H1 (cell line): ENCODE data around the gene MORN4. TPM values are rescaled to one million over a fixed set of nuclear protein-coding genes. Genes with fewer than 3 reads are reported as not detected.

Source experiments
- CTCF ChIA-PET: fragments of 300-600 bp; sonication (Branson Sonifier 250); formaldehyde crosslinking; loops from one replicate; lab custom pipeline; 2021; ENCODE audit not compliant: partially characterized antibody; lab: Charles Lee
- POLR2A ChIA-PET: fragments of 300-600 bp; sonication (Branson Sonifier 250); formaldehyde crosslinking; loops from one replicate; lab custom pipeline; 2021; ENCODE audit warnings: inconsistent platforms; ENCODE audit not compliant: partially characterized antibody; lab: Charles Lee
- DNase-seq, 2 experiments: peaks; one replicate each; pipeline versions ENCODE4 v3.0.0 to v3.0.0-alpha.2; 2010 to 2022; ENCODE audit warnings: low spot score in 2 of 2, low read depth in 1 of 2, mixed read lengths in 1 of 2
- FAIRE-seq: peaks from 2 replicates; lab custom pipeline; 2011; peaks lifted over from hg19 to GRCh38; lab: Jason Lieb, UNC
- H2AFZ ChIP-seq: 2 replicates; pipeline ENCODE4 v1.8.1; 2012; ENCODE audit warnings: low read length, inconsistent platforms
- H2AK5ac ChIP-seq: 2 replicates; pipeline ENCODE4 v1.6.1; 2013; ENCODE audit warnings: low read depth, low read length
- H2BK120ac ChIP-seq: replicated peaks from 2 replicates; pipeline ENCODE3; 2013; ENCODE audit warnings: low read depth, low read length, inconsistent platforms
- H2BK12ac ChIP-seq: 2 replicates; pipeline ENCODE4 v1.6.1; 2013; ENCODE audit warnings: low read depth, low read length
- H2BK15ac ChIP-seq: 2 replicates; pipeline ENCODE4 v1.6.1; 2013; ENCODE audit warnings: low read length
- H2BK20ac ChIP-seq: 2 replicates; pipeline ENCODE4 v1.6.1; 2013; ENCODE audit warnings: low read length
- H2BK5ac ChIP-seq: 2 replicates; pipeline ENCODE4 v1.6.1; 2013; ENCODE audit warnings: low read depth, low read length
- H3K14ac ChIP-seq: 2 replicates; pipeline ENCODE4 v1.6.1; 2013; ENCODE audit warnings: inconsistent platforms; ENCODE audit not compliant: insufficient read length
- H3K18ac ChIP-seq: 2 replicates; pipeline ENCODE4 v1.6.1; 2013; ENCODE audit warnings: low read length; ENCODE audit errors: extremely low read depth
- H3K23ac ChIP-seq: 2 replicates; pipeline ENCODE4 v1.6.1; 2013; ENCODE audit warnings: inconsistent platforms; ENCODE audit not compliant: insufficient read length
- H3K23me2 ChIP-seq: 2 replicates; pipeline ENCODE4 v1.6.1; 2013; ENCODE audit warnings: low read depth, low read length
- H3K27ac ChIP-seq: 2 replicates; pipeline ENCODE4 v1.6.1; 2011; ENCODE audit warnings: low read depth, low read length, inconsistent platforms
- H3K27me3 ChIP-seq, 4 experiments: replicated peaks in 1 of 4; 1 replicate in 1 of 4; 2 replicates in 3 of 4; pipeline versions ENCODE4 v1.6.1 to v1.8.1; 2011 to 2013; ENCODE audit warnings: low read length in 3 of 4, mild to moderate bottlenecking in 3 of 4, inconsistent platforms in 2 of 4, mixed read lengths in 2 of 4, moderate library complexity in 1 of 4; ENCODE audit not compliant: control insufficient read depth in 3 of 4, insufficient read depth in 3 of 4; ENCODE audit errors: extremely low read depth in 1 of 4
- H3K36me3 ChIP-seq, 4 experiments: 2 replicates each; pipeline versions ENCODE4 v1.6.1 to v1.8.1; 2011 to 2013; ENCODE audit warnings: mild to moderate bottlenecking in 4 of 4, low read length in 3 of 4, moderate library complexity in 2 of 4, control low read depth in 1 of 4, inconsistent platforms in 1 of 4; ENCODE audit not compliant: insufficient read depth in 4 of 4, control insufficient read depth in 2 of 4
- H3K4ac ChIP-seq: replicated peaks from 2 replicates; pipeline ENCODE3; 2013; ENCODE audit warnings: low read length, low read depth, mixed read lengths, inconsistent platforms; ENCODE audit not compliant: insufficient read length
- H3K4me1 ChIP-seq, 4 experiments: replicated peaks in 1 of 4; 1 replicate in 1 of 4; 2 replicates in 3 of 4; pipeline versions ENCODE4 v1.6.1 to v1.8.1; 2011 to 2013; ENCODE audit warnings: low read length in 3 of 4, inconsistent platforms in 2 of 4, mixed read lengths in 1 of 4; ENCODE audit not compliant: insufficient read depth in 4 of 4, control insufficient read depth in 3 of 4
- H3K4me2 ChIP-seq, 2 experiments: 2 replicates each; pipeline versions ENCODE4 v1.6.1 to v1.8.1; 2011 to 2013; ENCODE audit warnings: low read depth in 2 of 2, low read length in 2 of 2, control low read depth in 1 of 2, inconsistent platforms in 1 of 2, mild to moderate bottlenecking in 1 of 2; ENCODE audit not compliant: insufficient read depth in 1 of 2
- H3K4me3 ChIP-seq, 4 experiments: fragments of 200-600, 300-600 bp in 1 of 4; sonication (generic), shearing (Covaris generic), sonication (Bioruptor Twin) in 1 of 4; 2 replicates each; pipeline versions ENCODE4 v1.5.1 to v1.8.1; 2011 to 2016; ENCODE audit warnings: low read length in 4 of 4, low read depth in 3 of 4, control low read depth in 2 of 4, inconsistent platforms in 2 of 4, mild to moderate bottlenecking in 2 of 4, mixed read lengths in 1 of 4, moderate library complexity in 1 of 4; ENCODE audit not compliant: insufficient read depth in 2 of 4; ENCODE audit errors: extremely low read depth in 1 of 4
- H3K56ac ChIP-seq: replicated peaks from 2 replicates; pipeline ENCODE3; 2013; ENCODE audit warnings: low read depth, mild to moderate bottlenecking, mixed read lengths, low read length, inconsistent platforms; ENCODE audit not compliant: insufficient read length
- H3K79me1 ChIP-seq: 2 replicates; pipeline ENCODE4 v1.6.1; 2013; ENCODE audit warnings: low read depth, low read length, control low read depth
- H3K79me2 ChIP-seq, 2 experiments: 2 replicates each; pipeline versions ENCODE4 v1.6.1 to v1.8.1; 2012 to 2013; ENCODE audit warnings: low read length in 2 of 2, mild to moderate bottlenecking in 2 of 2, inconsistent platforms in 1 of 2; ENCODE audit not compliant: insufficient read depth in 2 of 2, control insufficient read depth in 1 of 2
- H3K9ac ChIP-seq, 4 experiments: replicated peaks in 1 of 4; 1 replicate in 1 of 4; 2 replicates in 3 of 4; pipeline versions ENCODE4 v1.6.1 to v1.8.1; 2011 to 2013; ENCODE audit warnings: low read depth in 3 of 4, low read length in 3 of 4, control low read depth in 2 of 4, mild to moderate bottlenecking in 2 of 4, moderate library complexity in 2 of 4, inconsistent platforms in 1 of 4; ENCODE audit errors: extremely low read depth in 1 of 4
- H3K9me3 ChIP-seq, 2 experiments: 2 replicates each; pipeline versions ENCODE4 v1.6.1 to v1.8.1; 2012 to 2013; ENCODE audit warnings: mild to moderate bottlenecking in 2 of 2, moderate library complexity in 2 of 2, control low read depth in 1 of 2, inconsistent platforms in 1 of 2, low read depth in 1 of 2, low read length in 1 of 2, mixed read lengths in 1 of 2; ENCODE audit not compliant: insufficient read depth in 2 of 2
- H4K20me1 ChIP-seq, 2 experiments: replicated peaks in 1 of 2; 2 replicates each; pipeline versions ENCODE3 to v1.8.1; 2011 to 2013; ENCODE audit warnings: inconsistent platforms in 2 of 2, low read length in 2 of 2, mild to moderate bottlenecking in 1 of 2; ENCODE audit not compliant: insufficient read depth in 2 of 2, control insufficient read depth in 1 of 2
- H4K5ac ChIP-seq: 2 replicates; pipeline ENCODE4 v1.6.1; 2013; ENCODE audit warnings: low read length, low read depth, mixed read lengths, inconsistent platforms; ENCODE audit not compliant: insufficient read length
- H4K8ac ChIP-seq: 2 replicates; pipeline ENCODE4 v1.8.0; 2013; ENCODE audit warnings: mild to moderate bottlenecking, moderate library complexity, low read length, inconsistent platforms; ENCODE audit not compliant: insufficient read depth; ENCODE audit errors: extremely low read depth
- H4K91ac ChIP-seq: replicated peaks from 2 replicates; pipeline ENCODE3; 2013; ENCODE audit warnings: low read length, mixed read lengths, inconsistent platforms; ENCODE audit not compliant: insufficient read length
- RAD21 ChIP-seq, 2 experiments: IDR thresholded peaks in 1 of 2; conservative IDR thresholded peaks in 1 of 2; 2 replicates each; pipeline ENCODE4 v1.6.1; 2011; ENCODE audit warnings: low read depth in 2 of 2, low read length in 2 of 2, improper control_type of control experiment in 1 of 2, inconsistent platforms in 1 of 2, mild to moderate bottlenecking in 1 of 2, moderate library complexity in 1 of 2
- SP4 ChIP-seq: IDR thresholded peaks from 2 replicates; pipeline ENCODE4 v1.6.1; 2012; ENCODE audit warnings: low read length, inconsistent platforms
- SUZ12 ChIP-seq: fragments of 200-600 bp; sonication (generic); IDR thresholded peaks from 2 replicates; pipeline ENCODE4 v1.6.1; 2012; ENCODE audit warnings: mild to moderate bottlenecking, inconsistent platforms, low read length, moderate library complexity, mixed read lengths
- WGBS, 2 experiments: shearing (Covaris generic) in 1 of 2; methylation state at CpG; one replicate each; pipeline versions ENCODE4 v1.1.6 to v1.1.7; 2013 to 2015; ENCODE audit warnings: low lambda C conversion rate in 2 of 2, mixed read lengths in 2 of 2, inconsistent platforms in 1 of 2, low coverage in 1 of 2, missing lambda C conversion rate in 1 of 2; ENCODE audit not compliant: insufficient replicate concordance in 2 of 2, insufficient coverage in 1 of 2, insufficient read length in 1 of 2; ENCODE audit errors: extremely low coverage in 1 of 2, missing lambda C conversion rate in 1 of 2; 5-methylcytosine and 5-hydroxymethylcytosine counted together
- polyA plus RNA-seq, 7 experiments: library from polyadenylated mRNA; depleted of rRNA in 3 of 7; stranded (reverse) in 5 of 7; unstranded in 2 of 7; fragments of >200 nt in 5 of 7; fragments of 200-250 nt in 2 of 7; gene quantifications; 1 replicate in 5 of 7; 2 replicates in 1 of 7; 4 replicates in 1 of 7; pipeline versions ENCODE4 v1.2.1 to v1.2.3, GENCODE V29; 2011 to 2013; ENCODE audit warnings: missing spikeins in 2 of 7, mixed read lengths in 2 of 7
- total RNA-seq: library from RNA; stranded (reverse); fragmentation: NEBNext Ultra II Directional; extraction: Animal tissue kit (Norgen Biotek cat#: 25700); gene quantifications from 2 replicates; pipeline ENCODE4 v1.2.1, GENCODE V29; 2021

Gene MORN4
- total and polyA plus RNA-seq, 2 of the 8 experiments (the other 6 are each of a cell fraction or from before 2014, with no cell fraction given): 13.6 to 22.0 TPM

GRCh38 chr10:97682042-97682441, 48.7 kb upstream of the MORN4 start:
- no peak overlapping the region for H3K14ac ChIP-seq
- WGBS, 2 experiments: 95% methylated on average over 4 of the region's 4 CpGs; no CpG with 5 or more reads in 1 of the 2 experiments
- H3K23ac ChIP-seq: no peak overlapping the region
- H2BK20ac ChIP-seq: no peak overlapping the region
- no peaks in the 10 kb centered on the region for H3K27me3 ChIP-seq
- H3K56ac ChIP-seq: no peak overlapping the region
- H4K8ac ChIP-seq: no peak overlapping the region
- H2BK120ac ChIP-seq: no peak overlapping the region
- no peaks in the 10 kb centered on the region for H3K9me3 ChIP-seq
- FAIRE-seq (no peak), DNase-seq (no peak)
- no peak overlapping the region for H2AFZ ChIP-seq
- no peak overlapping the region for H3K4ac ChIP-seq
- no peak overlapping the region for H2BK15ac ChIP-seq
- H3K36me3 ChIP-seq: peaks cover 0 to 5% (median 3%) of the 10 kb centered on the region in 4 experiments; a peak in 4 of 8 replicates
- H3K9ac ChIP-seq: no peak overlapping the region
- CTCF ChIA-PET: interaction anchor here (0.6 to 4.0 kb wide), 6 partner anchors 20 to 86 kb away, joined by 3 to 30 read pairs (median 8); partner anchors contain the start of gene ZFYVE27
- H3K4me2 ChIP-seq: no peak overlapping the region
- no peak overlapping the region for H2BK12ac ChIP-seq
- no peak overlapping the region for H4K91ac ChIP-seq
- peaks cover 0 to 11% of the 10 kb centered on the region in 2 experiments; a peak in 1 of 4 replicates for H3K79me2 ChIP-seq
- no peak overlapping the region for H4K5ac ChIP-seq
- H3K27ac ChIP-seq: no peak overlapping the region
- peaks cover 0 to 4% of the 10 kb centered on the region in 2 experiments for H4K20me1 ChIP-seq
- peaks cover 0 to 7% (median 2%) of the 10 kb centered on the region in 4 experiments; a peak in 3 of 7 replicates for H3K4me1 ChIP-seq
- H3K23me2 ChIP-seq: peaks cover 3% of the 10 kb centered on the region; the same call in 1 of the 2 replicates
- no peak overlapping the region for H2BK5ac ChIP-seq
- no peak overlapping the region for H2AK5ac ChIP-seq
- POLR2A ChIA-PET: interaction anchor here (1.3 to 1.4 kb wide), 2 partner anchors 8 to 89 kb away, joined by 3 to 5 read pairs; no protein-coding TSS in a partner anchor
- no peaks in the 10 kb centered on the region for H3K79me1 ChIP-seq
- TF ChIP-seq SP4 (no peak), RAD21 (IDR thresholded peaks at IDR 0.05 in 1 of 2, conservative IDR thresholded peaks at IDR 0.05 in 1 of 2; ENCODE audit: low read depth in 2 of 2, low read length in 2 of 2) (no peak), SUZ12 (no peak)
- no peak overlapping the region for H3K4me3 ChIP-seq
- no peak overlapping the region for H3K18ac ChIP-seq
